Astrocyte (in vitro differentiated cells and primary cell): ENCODE data around the gene DTNB. TPM values are rescaled to one million over a fixed set of nuclear protein-coding genes. Genes with fewer than 3 reads are reported as not detected.

ENCODE experiments used
- DNase-seq: peaks from one replicate; pipeline ENCODE4 v3.0.0-alpha.2; 2010; ENCODE audit warnings: low read depth
- FAIRE-seq: peaks from 2 replicates; lab custom pipeline; 2011; peaks lifted over from hg19 to GRCh38; lab: Jason Lieb, UNC
- H2AFZ ChIP-seq: 2 replicates; pipeline ENCODE4 v1.6.0; 2012; ENCODE audit warnings: low read depth, low read length, inconsistent platforms
- H3K27ac ChIP-seq: 2 replicates; pipeline ENCODE4 v1.5.1; 2011; ENCODE audit warnings: low read depth, low read length, inconsistent platforms
- H3K27me3 ChIP-seq: 2 replicates; pipeline ENCODE4 v1.6.0; 2011; ENCODE audit warnings: low read length, inconsistent platforms; ENCODE audit not compliant: insufficient read depth
- H3K36me3 ChIP-seq: 2 replicates; pipeline ENCODE4 v1.5.1; 2011; ENCODE audit warnings: low read length, inconsistent platforms; ENCODE audit not compliant: insufficient read depth
- H3K4me1 ChIP-seq: 2 replicates; pipeline ENCODE4 v1.5.1; 2011; ENCODE audit warnings: low read length, inconsistent platforms; ENCODE audit not compliant: insufficient read depth
- H3K4me2 ChIP-seq: 2 replicates; pipeline ENCODE4 v1.6.0; 2012; ENCODE audit warnings: low read length, inconsistent platforms
- H3K4me3 ChIP-seq: 2 replicates; pipeline ENCODE4 v1.5.1; 2011; ENCODE audit warnings: low read depth, mild to moderate bottlenecking, low read length, inconsistent platforms; ENCODE audit not compliant: insufficient read depth
- H3K79me2 ChIP-seq: 2 replicates; pipeline ENCODE4 v1.6.0; 2012; ENCODE audit warnings: mild to moderate bottlenecking, low read length, inconsistent platforms; ENCODE audit not compliant: insufficient read depth
- H3K9ac ChIP-seq: 2 replicates; pipeline ENCODE4 v1.6.0; 2012; ENCODE audit warnings: mild to moderate bottlenecking, low read length, inconsistent platforms
- H3K9me3 ChIP-seq: 2 replicates; pipeline ENCODE4 v1.5.1; 2012; ENCODE audit warnings: low read depth, mild to moderate bottlenecking, low read length, inconsistent platforms; ENCODE audit not compliant: insufficient read depth
- H4K20me1 ChIP-seq: 2 replicates; pipeline ENCODE4 v1.6.0; 2012; ENCODE audit warnings: low read length, inconsistent platforms; ENCODE audit not compliant: insufficient read depth
- H3K27ac Mint-ChIP-seq: one replicate; pipeline ENCODE4 v1.8.0; 2021; ENCODE audit warnings: mild to moderate bottlenecking, mixed read lengths; ENCODE audit not compliant: unreplicated experiment
- H3K27me3 Mint-ChIP-seq: one replicate; pipeline ENCODE4 v1.8.0; 2021; ENCODE audit warnings: low read depth, mixed read lengths; ENCODE audit not compliant: unreplicated experiment
- H3K36me3 Mint-ChIP-seq: one replicate; pipeline ENCODE4 v1.8.0; 2021; ENCODE audit warnings: low read depth, mixed read lengths; ENCODE audit not compliant: unreplicated experiment
- H3K4me1 Mint-ChIP-seq: one replicate; pipeline ENCODE4 v1.8.0; 2021; ENCODE audit warnings: low read depth, mixed read lengths; ENCODE audit not compliant: unreplicated experiment
- H3K4me3 Mint-ChIP-seq: one replicate; pipeline ENCODE4 v1.8.0; 2021; ENCODE audit warnings: mild to moderate bottlenecking, moderate library complexity, mixed read lengths; ENCODE audit not compliant: unreplicated experiment
- H3K9me3 Mint-ChIP-seq: one replicate; pipeline ENCODE4 v1.8.0; 2021; ENCODE audit warnings: mild to moderate bottlenecking, mixed read lengths; ENCODE audit not compliant: unreplicated experiment
- EZH2 ChIP-seq: IDR thresholded peaks from 2 replicates; pipeline ENCODE4 v1.6.1; 2012; ENCODE audit warnings: mild to moderate bottlenecking, low read length, inconsistent platforms; ENCODE audit not compliant: insufficient read depth
- total RNA-seq: library from RNA; stranded (reverse); gene quantifications from 2 replicates; pipeline ENCODE4 v1.2.1, GENCODE V29; 2021
- TF ChIP-seq, protein P1 (sequence below): IDR thresholded peaks from 2 replicates; pipeline ENCODE4 v1.5.1; 2011; ENCODE audit warnings: low read depth, mild to moderate bottlenecking, inconsistent platforms, low read length, moderate library complexity; ENCODE audit not compliant: insufficient read depth

Gene DTNB
- total RNA-seq, 1 donor from 2014 or later: 5.1 TPM

DNA sequence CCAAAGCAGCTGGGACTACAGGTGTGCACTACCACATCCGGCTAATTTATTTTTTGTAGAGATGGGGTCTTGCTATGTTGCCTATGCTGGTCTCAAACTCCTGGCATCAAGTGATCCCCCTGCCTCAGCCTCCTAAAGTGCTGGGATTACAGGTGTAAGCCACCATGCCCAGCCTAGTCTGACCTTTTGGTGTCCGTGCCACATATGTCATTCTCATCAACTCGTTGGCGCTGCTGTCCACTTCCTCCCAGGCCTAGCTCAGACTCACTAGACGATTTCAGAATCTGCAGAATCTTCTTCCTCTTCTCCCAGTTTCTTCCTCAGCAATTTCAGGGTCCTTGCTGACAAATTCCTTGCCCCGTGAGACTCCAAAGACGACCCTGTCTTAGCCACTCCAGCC is 291.9 kb downstream of the DTNB start:
- DNase-seq: no peak
- no peak for TF ChIP-seq EZH2
- TF ChIP-seq, protein P1, sequence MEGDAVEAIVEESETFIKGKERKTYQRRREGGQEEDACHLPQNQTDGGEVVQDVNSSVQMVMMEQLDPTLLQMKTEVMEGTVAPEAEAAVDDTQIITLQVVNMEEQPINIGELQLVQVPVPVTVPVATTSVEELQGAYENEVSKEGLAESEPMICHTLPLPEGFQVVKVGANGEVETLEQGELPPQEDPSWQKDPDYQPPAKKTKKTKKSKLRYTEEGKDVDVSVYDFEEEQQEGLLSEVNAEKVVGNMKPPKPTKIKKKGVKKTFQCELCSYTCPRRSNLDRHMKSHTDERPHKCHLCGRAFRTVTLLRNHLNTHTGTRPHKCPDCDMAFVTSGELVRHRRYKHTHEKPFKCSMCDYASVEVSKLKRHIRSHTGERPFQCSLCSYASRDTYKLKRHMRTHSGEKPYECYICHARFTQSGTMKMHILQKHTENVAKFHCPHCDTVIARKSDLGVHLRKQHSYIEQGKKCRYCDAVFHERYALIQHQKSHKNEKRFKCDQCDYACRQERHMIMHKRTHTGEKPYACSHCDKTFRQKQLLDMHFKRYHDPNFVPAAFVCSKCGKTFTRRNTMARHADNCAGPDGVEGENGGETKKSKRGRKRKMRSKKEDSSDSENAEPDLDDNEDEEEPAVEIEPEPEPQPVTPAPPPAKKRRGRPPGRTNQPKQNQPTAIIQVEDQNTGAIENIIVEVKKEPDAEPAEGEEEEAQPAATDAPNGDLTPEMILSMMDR: no peak
- H3K27me3 ChIP-seq: no peaks in the 10 kb centered on the region
- no peaks in the 10 kb centered on the region for H3K36me3 ChIP-seq
- no peaks in the 10 kb centered on the region for H4K20me1 ChIP-seq
- H3K4me1 Mint-ChIP-seq: peaks cover 11% of the 10 kb centered on the region
- H3K36me3 Mint-ChIP-seq: no peaks in the 10 kb centered on the region
- no peak overlapping the region for H3K27ac ChIP-seq
- FAIRE-seq: no peak
- H3K4me2 ChIP-seq: no peak overlapping the region
- no peak overlapping the region for H3K4me3 ChIP-seq
- H3K27me3 Mint-ChIP-seq: peaks cover 13% of the 10 kb centered on the region
- peaks cover 24% of the 10 kb centered on the region for H3K4me1 ChIP-seq
- H3K27ac Mint-ChIP-seq: no peak overlapping the region
- H3K9me3 ChIP-seq: no peaks in the 10 kb centered on the region
- H3K79me2 ChIP-seq: no peaks in the 10 kb centered on the region
- no peak overlapping the region for H2AFZ ChIP-seq
- no peak overlapping the region for H3K4me3 Mint-ChIP-seq
- no peak overlapping the region for H3K9ac ChIP-seq
- no peaks in the 10 kb centered on the region for H3K9me3 Mint-ChIP-seq

DNA sequence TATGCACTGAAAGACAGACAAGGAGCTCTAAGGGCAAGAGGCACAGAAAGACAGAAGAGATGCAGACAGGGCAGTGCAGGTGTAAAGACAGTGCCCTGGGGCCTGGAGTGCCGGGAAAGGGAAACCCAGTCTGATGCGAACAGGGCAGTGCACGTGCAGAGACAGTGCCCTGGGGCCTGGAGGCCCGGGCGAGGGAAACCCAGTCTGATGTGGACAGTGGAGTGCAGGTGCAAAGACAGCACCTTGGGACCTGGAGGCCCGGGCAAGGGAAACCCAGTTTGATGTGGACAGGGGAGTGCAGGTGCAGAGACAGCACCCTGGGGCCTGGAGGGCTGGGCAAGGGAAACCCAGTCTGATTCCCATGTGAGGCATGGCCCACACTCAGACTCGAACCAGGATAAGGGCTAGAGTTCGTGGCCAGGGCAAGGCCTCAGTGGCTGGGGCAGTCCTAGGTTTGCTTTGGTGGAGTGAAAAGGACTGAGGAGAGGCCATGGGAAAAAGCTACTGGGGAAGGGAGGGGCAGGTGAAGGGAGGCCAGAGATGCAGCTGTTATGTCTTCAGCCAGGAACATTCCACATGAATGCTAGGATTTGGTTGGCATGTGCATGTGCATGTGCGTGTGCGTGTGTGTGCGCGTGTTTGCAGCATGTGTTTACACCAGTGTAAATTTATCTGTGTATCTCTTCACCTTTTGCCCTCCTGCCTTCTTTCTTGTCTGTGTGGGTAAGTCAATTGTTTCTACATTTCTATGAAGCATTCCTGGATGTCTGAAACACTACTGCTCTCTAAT is 292.6 kb downstream of the DTNB start:
- Histone ChIP-seq H3K9me3 (no peaks in the 10 kb centered on the region), H3K27ac (no peak overlapping the region), H3K4me3 (no peak overlapping the region), H3K36me3 (no peaks in the 10 kb centered on the region), H3K9ac (no peak overlapping the region), H3K4me1 (peaks cover 24% of the 10 kb centered on the region), H4K20me1 (no peaks in the 10 kb centered on the region), H3K79me2 (no peaks in the 10 kb centered on the region), H3K27me3 (no peaks in the 10 kb centered on the region), H3K4me2 (no peak overlapping the region), H2AFZ (no peak overlapping the region)
- H3K9me3 Mint-ChIP-seq: no peaks in the 10 kb centered on the region
- H3K4me1 Mint-ChIP-seq: peaks cover 11% of the 10 kb centered on the region
- peaks cover 11% of the 10 kb centered on the region for H3K27me3 Mint-ChIP-seq
- FAIRE-seq (no peak), DNase-seq (no peak)
- no peak for TF ChIP-seq EZH2
- TF ChIP-seq, protein P1: no peak
- H3K36me3 Mint-ChIP-seq: no peaks in the 10 kb centered on the region
- H3K4me3 Mint-ChIP-seq: no peak overlapping the region
- no peak overlapping the region for H3K27ac Mint-ChIP-seq

DNA sequence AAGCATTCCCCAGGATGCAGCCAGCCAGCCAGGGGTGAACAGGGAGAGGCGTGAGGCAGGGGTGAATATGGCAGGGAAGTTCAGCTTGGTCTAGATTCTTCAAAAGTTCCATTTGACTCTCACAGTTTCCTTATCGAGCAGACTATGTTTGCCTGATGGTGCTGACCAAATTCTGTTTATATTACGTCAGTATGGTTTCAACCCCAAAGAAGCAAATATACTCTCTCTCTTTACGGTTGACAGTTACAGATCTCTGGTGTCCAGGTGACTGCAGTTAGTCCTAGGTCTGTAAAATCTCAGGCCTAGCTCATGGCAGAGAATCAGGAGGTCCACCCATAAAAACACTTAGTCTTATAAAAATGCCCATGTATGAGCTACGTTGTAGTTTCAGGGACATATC is 293.4 kb downstream of the DTNB start:
- Histone ChIP-seq H3K9me3 (no peaks in the 10 kb centered on the region), H3K9ac (no peak overlapping the region), H3K36me3 (no peaks in the 10 kb centered on the region), H3K79me2 (no peaks in the 10 kb centered on the region), H3K27me3 (no peaks in the 10 kb centered on the region), H2AFZ (no peak overlapping the region), H3K4me1 (peaks cover 24% of the 10 kb centered on the region), H3K27ac (no peak overlapping the region), H3K4me2 (no peak overlapping the region), H3K4me3 (no peak overlapping the region), H4K20me1 (no peaks in the 10 kb centered on the region)
- no peak for DNase-seq
- peaks cover 14% of the 10 kb centered on the region for H3K27me3 Mint-ChIP-seq
- no peak overlapping the region for H3K27ac Mint-ChIP-seq
- no peak for FAIRE-seq
- peaks cover 11% of the 10 kb centered on the region for H3K4me1 Mint-ChIP-seq
- TF ChIP-seq EZH2: no peak
- TF ChIP-seq, protein P1: no peak
- H3K36me3 Mint-ChIP-seq: no peaks in the 10 kb centered on the region
- no peaks in the 10 kb centered on the region for H3K9me3 Mint-ChIP-seq
- H3K4me3 Mint-ChIP-seq: no peak overlapping the region
